Body of pancreas (tissue), 4 donors: ENCODE results near the gene PCDH9. TPM values are rescaled to one million over a fixed set of nuclear protein-coding genes. Genes with fewer than 3 reads are reported as not detected.

Experiments
- ATAC-seq: fragments of 150-250 bp; one replicate; pipeline ENCODE4 v1.9.1; 2016
- DNase-seq, 4 donors: peaks; one replicate each; pipeline ENCODE4 v3.0.0-alpha.2; 2019
- H3K27ac ChIP-seq, 4 donors: fragments of 200-600 bp; sonication (generic); 1 replicate in 3 of 4; 2 replicates in 1 of 4; pipeline versions ENCODE4 v1.5.1 to v1.6.1; 2016 to 2019; ENCODE audit warnings: mild to moderate bottlenecking in 1 of 4, mixed read lengths in 1 of 4, moderate library complexity in 1 of 4
- H3K27me3 ChIP-seq, 2 donors: fragments of 200-600 bp; sonication (generic); one replicate each; pipeline ENCODE4 v1.6.0; 2016; ENCODE audit warnings: mild to moderate bottlenecking in 1 of 2
- H3K36me3 ChIP-seq, 2 donors: fragments of 200-600 bp; sonication (generic); replicated peaks in 1 of 2; 2 replicates each; pipeline ENCODE4 v1.5.1; 2016; ENCODE audit warnings: low read depth in 2 of 2; ENCODE audit not compliant: insufficient read depth in 1 of 2
- H3K4me1 ChIP-seq: fragments of 200-600 bp; sonication (generic); one replicate; pipeline ENCODE4 v1.6.0; 2016
- H3K4me3 ChIP-seq, 2 donors: fragments of 200-600 bp; sonication (generic); 1 replicate in 1 of 2; 2 replicates in 1 of 2; pipeline ENCODE4 v1.5.1; 2016 to 2019
- H3K9me3 ChIP-seq, 3 donors: fragments of 200-600 bp; sonication (generic); 1 replicate in 2 of 3; 2 replicates in 1 of 3; pipeline ENCODE4 v1.5.1; 2016
- POLR2A ChIP-seq, 3 donors: fragments of 450-650 bp; IDR thresholded peaks; one replicate each; pipeline ENCODE4 v1.6.1; 2016; ENCODE audit warnings: antibody characterized with exemption in 3 of 3, mild to moderate bottlenecking in 2 of 3
- WGBS, 2 donors: methylation state at CpG; one replicate each; pipeline ENCODE4 v1.1.5; 2017; 5-methylcytosine and 5-hydroxymethylcytosine counted together
- intact Hi-C: fragments of 100-400 bp; cut with DNase I; formaldehyde crosslinking; loops from one replicate; pipeline ENCODE4 v1.15.1; 2023
- total RNA-seq, 2 donors: library from RNA; depleted of rRNA; stranded (reverse); fragments of >200 nt; gene quantifications; one replicate each; pipeline ENCODE4 v1.1.0, GENCODE V29; 2016
- TF ChIP-seq, protein P1 (sequence below), 7 experiments: fragments of 450-650 bp in 4 of 7; fragments of 200-600 bp in 3 of 7; sonication (generic) in 3 of 7; IDR thresholded peaks; one replicate each; pipeline ENCODE4 v1.5.1; 2016 to 2019; ENCODE audit warnings: antibody characterized with exemption in 7 of 7

Gene PCDH9
- total RNA-seq, 2 donors from 2014 or later, result 3.6 to 3.9 TPM

GRCh38 chr13:66405908-66406802 lies 824.0 kb downstream of the PCDH9 start:
- DNase-seq (no peak), ATAC-seq (no peak)
- WGBS, 2 donors, result 66 to 68% methylated on average over 6 of the region's 6 CpGs
- intact Hi-C loops, result no loop called here
- TF ChIP-seq POLR2A (IDR thresholded peaks at IDR 0.05), result no peak
- TF ChIP-seq, protein P1, sequence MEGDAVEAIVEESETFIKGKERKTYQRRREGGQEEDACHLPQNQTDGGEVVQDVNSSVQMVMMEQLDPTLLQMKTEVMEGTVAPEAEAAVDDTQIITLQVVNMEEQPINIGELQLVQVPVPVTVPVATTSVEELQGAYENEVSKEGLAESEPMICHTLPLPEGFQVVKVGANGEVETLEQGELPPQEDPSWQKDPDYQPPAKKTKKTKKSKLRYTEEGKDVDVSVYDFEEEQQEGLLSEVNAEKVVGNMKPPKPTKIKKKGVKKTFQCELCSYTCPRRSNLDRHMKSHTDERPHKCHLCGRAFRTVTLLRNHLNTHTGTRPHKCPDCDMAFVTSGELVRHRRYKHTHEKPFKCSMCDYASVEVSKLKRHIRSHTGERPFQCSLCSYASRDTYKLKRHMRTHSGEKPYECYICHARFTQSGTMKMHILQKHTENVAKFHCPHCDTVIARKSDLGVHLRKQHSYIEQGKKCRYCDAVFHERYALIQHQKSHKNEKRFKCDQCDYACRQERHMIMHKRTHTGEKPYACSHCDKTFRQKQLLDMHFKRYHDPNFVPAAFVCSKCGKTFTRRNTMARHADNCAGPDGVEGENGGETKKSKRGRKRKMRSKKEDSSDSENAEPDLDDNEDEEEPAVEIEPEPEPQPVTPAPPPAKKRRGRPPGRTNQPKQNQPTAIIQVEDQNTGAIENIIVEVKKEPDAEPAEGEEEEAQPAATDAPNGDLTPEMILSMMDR (IDR thresholded peaks at IDR 0.05), result no peak
- Histone ChIP-seq H3K4me3 (no peak overlapping the region), H3K36me3 (no peaks in the 10 kb centered on the region), H3K4me1 (no peaks in the 10 kb centered on the region), H3K27me3 (no peaks in the 10 kb centered on the region), H3K9me3 (no peaks in the 10 kb centered on the region), H3K27ac (no peak overlapping the region)

DNA sequence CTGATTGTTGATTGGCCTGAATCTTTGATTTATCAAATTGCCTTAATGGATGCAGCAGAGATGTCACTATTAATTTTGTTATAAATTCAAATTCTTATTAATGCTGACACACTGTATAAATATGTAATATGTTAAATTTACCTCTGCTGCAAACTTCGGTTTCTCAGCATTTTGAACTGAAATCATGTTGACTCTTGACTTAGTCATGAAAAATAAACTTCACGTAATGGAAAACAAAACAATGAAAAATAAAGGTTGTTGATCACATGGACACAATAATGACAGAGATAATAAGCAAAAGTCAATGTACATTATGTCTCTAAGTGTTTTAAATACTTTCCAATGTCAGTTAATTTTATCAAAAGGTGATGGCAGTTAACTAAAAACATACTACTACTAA lies 827.6 kb downstream of the PCDH9 start:
- no peaks in the 10 kb centered on the region for H3K9me3 ChIP-seq
- H3K36me3 ChIP-seq, result no peaks in the 10 kb centered on the region
- H3K27ac ChIP-seq, result no peak overlapping the region
- no peaks in the 10 kb centered on the region for H3K4me1 ChIP-seq
- no peak for ATAC-seq
- 52 to 72% methylated on average over 2 of the region's 2 CpGs for WGBS, 2 donors
- TF ChIP-seq, protein P1 (IDR thresholded peaks at IDR 0.05), result no peak
- TF ChIP-seq POLR2A (IDR thresholded peaks at IDR 0.05), result no peak
- no peak overlapping the region for H3K4me3 ChIP-seq
- intact Hi-C loops, result no loop called here
- no peak for DNase-seq
- H3K27me3 ChIP-seq, result no peaks in the 10 kb centered on the region

GRCh38 chr13:66402066-66402465 lies 828.1 kb downstream of the PCDH9 start:
- H3K36me3 ChIP-seq, result no peaks in the 10 kb centered on the region
- ATAC-seq (no peak), DNase-seq (no peak)
- TF ChIP-seq, protein P1 (IDR thresholded peaks at IDR 0.05), result no peak
- TF ChIP-seq POLR2A (IDR thresholded peaks at IDR 0.05), result no peak
- intact Hi-C loops, result no loop called here
- no peak overlapping the region for H3K4me3 ChIP-seq
- no peaks in the 10 kb centered on the region for H3K4me1 ChIP-seq
- H3K27me3 ChIP-seq, result no peaks in the 10 kb centered on the region
- H3K9me3 ChIP-seq, result no peaks in the 10 kb centered on the region
- 64 to 71% methylated on average over 1 of the region's 1 CpG for WGBS, 2 donors
- no peak overlapping the region for H3K27ac ChIP-seq

DNA sequence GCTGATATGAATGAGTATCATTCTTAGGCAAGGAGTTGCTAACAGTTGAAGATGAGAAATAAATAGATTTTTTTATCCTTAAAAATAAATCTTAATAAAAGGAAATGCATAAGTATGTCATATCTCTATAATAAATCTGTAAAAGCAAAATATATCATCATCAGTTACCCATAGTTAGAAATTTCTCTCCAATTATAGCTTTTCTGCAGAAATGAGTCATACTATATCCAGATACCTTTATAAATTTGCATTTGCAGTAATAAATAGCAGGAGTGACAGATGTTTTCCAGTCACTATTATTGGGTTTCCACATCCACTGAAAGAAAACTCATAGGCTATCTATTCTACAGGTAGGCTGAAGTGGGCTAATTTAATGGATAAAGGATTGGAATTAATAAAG lies 829.8 kb downstream of the PCDH9 start:
- Histone ChIP-seq H3K27me3 (no peaks in the 10 kb centered on the region), H3K27ac (no peak overlapping the region), H3K4me3 (no peak overlapping the region), H3K36me3 (no peaks in the 10 kb centered on the region), H3K9me3 (no peaks in the 10 kb centered on the region), H3K4me1 (no peaks in the 10 kb centered on the region)
- DNase-seq (no peak), ATAC-seq (no peak)
- intact Hi-C loops, result no loop called here
- no peak for TF ChIP-seq POLR2A (IDR thresholded peaks at IDR 0.05)

GRCh38 chr13:66399873-66400272 lies 830.3 kb downstream of the PCDH9 start:
- no peaks in the 10 kb centered on the region for H3K4me1 ChIP-seq
- WGBS, 2 donors, result 74 to 87% methylated on average over 1 of the region's 1 CpG
- H3K36me3 ChIP-seq, result no peaks in the 10 kb centered on the region
- H3K9me3 ChIP-seq, result no peaks in the 10 kb centered on the region
- intact Hi-C loops, result no loop called here
- H3K4me3 ChIP-seq, result no peak overlapping the region
- no peak for ATAC-seq
- TF ChIP-seq, protein P1 (IDR thresholded peaks at IDR 0.05), result no peak
- no peak for TF ChIP-seq POLR2A (IDR thresholded peaks at IDR 0.05)
- H3K27me3 ChIP-seq, result no peaks in the 10 kb centered on the region
- DNase-seq, result no peak
- H3K27ac ChIP-seq, result no peak overlapping the region
